T-helper 1 cell treated with Interleukin-12 subunit alpha and Interleukin-12 subunit beta and Interleukin-4 antibody, amounts not matched to agents 30 ng/mL and 1 ng/mL, for 36 hours (primary cell): Measurements from ENCODE around the gene APLN. TPM values are rescaled to one million over a fixed set of nuclear protein-coding genes. Genes with fewer than 3 reads are reported as not detected.

Experiments used
- intact Hi-C: fragments of 100-400 bp; cut with micrococcal nuclease; formaldehyde crosslinking; loops from one replicate; pipeline ENCODE4 v1.15.1; 2024
- total RNA-seq: library from RNA; stranded (reverse); gene quantifications from 2 replicates; pipeline ENCODE4 v1.2.3, GENCODE V29; 2022

APLN gene
- total RNA-seq, 1 donor from 2014 or later, result 0.07 TPM

- intact Hi-C loops, result no loop called here
Measured at GRCh38 chrX:129641941-129642340, 12.8 kb downstream of the APLN start.

DNA sequence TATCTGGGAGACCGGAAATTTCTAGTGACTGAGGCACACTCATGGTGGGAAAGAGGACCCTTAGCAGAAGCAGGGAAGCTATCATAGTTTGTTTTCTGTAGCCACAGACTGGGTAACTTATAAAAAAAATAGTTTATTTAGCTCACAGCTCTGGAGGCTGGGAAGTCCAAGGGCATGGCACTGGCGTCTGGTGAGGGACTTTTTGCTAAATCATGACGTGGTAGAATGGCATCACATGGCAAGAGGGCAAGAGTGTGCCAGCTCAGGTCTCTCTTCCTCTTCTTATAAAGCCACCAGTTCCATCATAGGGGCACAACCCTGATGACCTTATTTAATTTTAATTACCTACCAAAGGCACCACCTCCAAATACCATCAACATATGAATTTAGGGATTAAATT lies 13.3 kb downstream of the APLN start:
- intact Hi-C loops, result no loop called here

- intact Hi-C loops, result no loop called here
Measured at GRCh38 chrX:129640737-129641136, 14.0 kb downstream of the APLN start.

- intact Hi-C loops, result loop anchor here (5.0 kb wide), 1 partner anchor 203 kb away; the partner anchor contains the start of gene ZDHHC9
Measured at GRCh38 chrX:129638917-129639316, 15.8 kb downstream of the APLN start.

DNA sequence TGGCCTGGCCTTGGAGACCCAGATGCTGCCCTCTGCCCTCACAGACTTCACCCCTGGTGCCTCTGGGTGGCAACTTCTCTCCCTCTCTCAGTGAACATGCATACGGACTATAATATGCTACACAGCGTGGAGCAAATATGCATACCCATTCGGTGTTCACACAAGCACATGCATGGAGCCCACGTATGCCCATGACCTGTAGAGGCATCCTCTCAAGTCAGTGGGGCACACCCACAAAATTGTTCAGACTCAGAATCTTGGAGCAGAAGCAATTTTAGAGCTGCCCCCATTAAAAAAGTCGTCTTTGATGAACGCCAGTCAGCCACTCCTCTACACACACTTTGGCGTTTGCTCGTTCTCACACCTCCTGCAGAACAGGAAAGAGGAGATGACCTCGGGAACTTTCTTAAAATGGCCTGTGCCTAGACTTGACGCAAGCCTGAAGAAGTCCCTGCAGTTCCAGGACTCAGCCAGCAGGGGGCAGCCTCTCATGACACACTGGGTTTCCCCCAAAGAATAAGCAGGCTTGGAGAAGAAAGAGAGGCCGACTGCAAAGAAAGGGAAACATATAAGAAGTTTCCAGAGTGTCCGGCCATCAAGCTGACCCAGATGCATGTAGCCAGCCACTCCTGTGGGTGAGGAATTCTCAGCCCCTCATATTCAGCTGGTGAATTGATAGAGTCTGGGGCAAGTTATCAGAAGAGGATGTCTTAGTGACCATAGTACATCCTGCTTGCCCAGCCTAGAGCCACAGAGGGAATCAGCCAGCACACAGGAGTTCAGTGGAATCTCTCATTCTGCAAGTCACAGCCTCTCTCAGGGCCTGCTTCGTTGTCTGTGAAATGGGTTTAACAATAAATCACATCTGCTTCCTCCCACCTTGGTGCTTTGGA lies 17.3 kb downstream of the APLN start:
- intact Hi-C loops, result loop anchor here (1.0 to 5.0 kb wide), 8 partner anchors 31 to 423 kb away; partner anchors contain the start of genes UTP14A and ZDHHC9

DNA sequence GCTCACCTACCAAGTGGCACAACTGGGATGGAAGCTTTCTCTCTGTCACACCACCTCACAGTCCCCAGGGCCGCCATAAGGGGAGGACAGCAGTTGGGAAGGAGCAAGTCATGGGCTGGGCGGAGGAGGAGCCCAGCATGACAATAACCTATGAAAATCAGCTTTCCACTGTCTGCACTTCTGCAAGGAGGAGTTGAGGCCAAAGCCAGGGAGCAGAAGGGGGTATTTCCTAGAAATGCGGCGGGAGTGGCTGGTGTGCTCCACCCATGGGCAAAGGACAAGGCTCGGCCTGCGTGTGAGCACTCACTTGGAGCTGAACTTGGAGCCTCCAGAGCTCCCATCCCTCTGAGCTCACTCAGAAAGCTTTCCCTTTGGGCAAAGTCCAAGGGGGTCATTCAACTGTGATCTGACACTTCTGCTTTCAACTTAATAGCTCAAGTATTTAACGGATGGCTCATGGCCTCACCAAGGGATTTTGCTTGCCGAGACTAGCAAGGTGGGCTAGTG lies 18.5 kb downstream of the APLN start:
- intact Hi-C loops, result loop anchor here (2.0 to 5.0 kb wide), 4 partner anchors 29 to 206 kb away; partner anchors contain the start of gene ZDHHC9

- intact Hi-C loops, result no loop called here
Measured at GRCh38 chrX:129634541-129634940, 20.2 kb downstream of the APLN start.

DNA sequence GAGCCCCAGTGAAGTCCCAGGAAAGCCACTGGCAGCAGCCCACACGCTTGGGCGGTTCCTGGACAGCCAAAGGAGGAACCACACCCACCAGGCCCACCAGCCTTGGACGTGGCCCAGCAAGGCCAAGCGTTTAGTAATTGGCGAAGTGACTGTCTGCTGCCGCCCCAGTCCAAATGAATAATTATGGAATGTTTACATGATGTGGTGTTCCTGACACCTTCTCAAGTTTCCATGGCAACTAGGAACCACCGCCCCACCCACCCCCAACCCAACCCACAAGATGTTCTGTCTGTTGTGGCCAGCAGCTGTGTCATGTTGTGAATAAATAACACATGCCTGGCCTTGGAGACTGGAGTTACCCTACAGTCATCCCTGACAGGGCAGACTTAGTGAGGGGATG lies 22.3 kb downstream of the APLN start:
- intact Hi-C loops, result no loop called here

GRCh38 chrX:129631849-129632248 lies 22.9 kb downstream of the APLN start:
- intact Hi-C loops, result no loop called here

- intact Hi-C loops, result no loop called here
Measured at GRCh38 chrX:129629837-129630236, 24.9 kb downstream of the APLN start.

DNA sequence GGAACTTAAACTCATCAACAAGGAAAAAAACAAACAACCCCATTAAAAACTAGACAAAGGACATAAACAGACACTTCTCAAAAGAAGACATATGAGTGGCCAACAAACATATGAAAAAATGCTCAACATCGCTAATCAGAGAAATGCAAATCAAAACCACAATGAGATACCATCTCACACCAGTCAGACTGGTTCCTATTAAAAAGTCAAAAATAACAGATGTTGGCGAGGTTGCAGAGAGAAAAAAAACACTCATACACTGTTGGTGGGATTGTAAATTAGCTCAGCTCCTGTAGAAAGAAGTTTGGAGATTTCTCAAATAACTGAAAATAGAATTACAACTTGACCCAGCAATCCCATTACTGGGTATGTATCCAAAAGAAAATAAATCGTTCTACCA lies 28.7 kb downstream of the APLN start:
- intact Hi-C loops, result no loop called here

- intact Hi-C loops, result no loop called here
Measured at GRCh38 chrX:129622757-129623301, 31.9 kb downstream of the APLN start.

- intact Hi-C loops, result no loop called here
Measured at GRCh38 chrX:129618997-129619396, 35.8 kb downstream of the APLN start.

DNA sequence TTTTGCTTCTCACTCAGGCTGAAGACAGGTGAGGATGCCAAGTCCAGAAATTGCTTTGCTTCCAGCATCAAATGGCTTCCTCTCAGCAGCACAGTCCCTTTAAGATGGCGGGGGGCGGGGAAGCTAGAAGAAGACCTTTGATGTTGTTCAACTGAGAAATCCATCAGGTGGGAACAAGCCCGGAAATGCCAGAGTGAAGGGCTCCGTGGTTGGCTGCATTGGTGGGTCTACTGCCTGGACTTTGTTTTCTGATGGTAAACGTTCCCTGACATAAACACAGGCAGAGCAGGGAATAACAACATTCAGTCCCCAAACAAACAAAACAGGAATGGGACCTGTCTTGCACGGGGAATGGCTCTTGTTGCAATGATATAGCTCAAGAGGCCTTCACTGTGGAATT lies 37.3 kb downstream of the APLN start:
- intact Hi-C loops, result no loop called here

DNA sequence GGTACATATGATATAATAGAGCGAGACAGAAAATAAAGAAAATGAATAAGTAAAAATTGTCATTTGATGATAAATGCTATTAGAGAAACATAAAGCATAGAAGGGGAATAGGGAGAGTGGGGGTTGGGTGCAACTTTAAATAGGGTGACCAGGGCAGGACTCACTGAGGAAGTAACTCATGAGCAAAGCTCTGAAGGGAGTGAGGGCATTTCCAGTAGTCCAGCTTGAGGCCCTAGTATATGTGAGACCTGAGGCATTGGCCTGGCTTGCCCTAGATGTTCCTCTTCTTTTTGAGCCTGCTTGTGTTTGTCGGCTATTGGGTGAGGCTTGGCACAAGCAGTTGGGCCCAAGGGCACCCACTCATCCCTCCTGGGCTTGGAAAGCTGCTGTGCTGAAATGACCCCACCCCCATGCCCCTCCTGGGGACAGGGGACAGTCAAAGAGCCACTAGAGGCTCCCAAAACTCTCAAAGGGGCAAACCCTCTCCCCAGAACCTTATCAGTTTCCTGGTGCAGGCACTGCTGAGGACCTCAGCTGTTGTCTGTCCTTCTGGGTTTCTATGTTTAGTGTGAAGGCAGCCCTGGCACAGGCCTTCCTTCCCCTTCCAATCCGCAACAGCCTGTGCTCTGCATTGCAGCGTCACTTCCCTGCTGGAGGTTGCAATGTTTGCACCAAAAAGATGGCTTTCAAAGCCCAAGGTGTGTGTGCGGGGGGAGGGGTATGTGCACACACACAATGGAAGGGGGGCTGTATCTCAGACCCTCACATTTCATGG lies 40.1 kb downstream of the APLN start:
- intact Hi-C loops, result no loop called here

- intact Hi-C loops, result loop anchor here (1.0 kb wide), 1 partner anchor 65 kb away; no protein-coding TSS in a partner anchor
Measured at GRCh38 chrX:129613596-129613995, 41.2 kb downstream of the APLN start.

GRCh38 chrX:129612396-129612795 lies 42.4 kb downstream of the APLN start:
- intact Hi-C loops, result no loop called here

- intact Hi-C loops, result loop anchor here (5.0 kb wide), 3 partner anchors 148 to 1308 kb away; partner anchors contain the start of gene ZDHHC9
Measured at GRCh38 chrX:129609395-129609794, 45.4 kb downstream of the APLN start.

DNA sequence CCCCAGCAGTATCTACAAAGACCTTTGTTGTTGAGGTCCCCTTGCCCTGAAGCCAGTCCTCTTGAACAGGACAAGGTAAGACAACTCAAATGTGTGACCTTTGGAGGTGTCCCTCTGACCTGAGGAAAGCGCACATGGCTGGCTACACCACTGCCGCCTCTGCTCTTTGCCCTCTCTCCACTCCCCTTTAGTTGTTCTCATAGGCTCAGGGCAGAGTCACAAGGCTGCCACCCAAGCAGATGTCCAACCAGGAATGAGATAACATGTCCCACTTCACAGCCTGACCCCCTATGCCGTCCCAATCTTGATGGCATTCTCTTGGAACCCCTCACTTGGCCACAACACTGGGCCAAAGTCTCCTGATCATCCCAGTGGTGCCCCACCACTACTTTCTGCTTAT lies 46.3 kb downstream of the APLN start:
- intact Hi-C loops, result loop anchor here (5.0 kb wide), 3 partner anchors 149 to 1309 kb away; partner anchors contain the start of gene ZDHHC9

DNA sequence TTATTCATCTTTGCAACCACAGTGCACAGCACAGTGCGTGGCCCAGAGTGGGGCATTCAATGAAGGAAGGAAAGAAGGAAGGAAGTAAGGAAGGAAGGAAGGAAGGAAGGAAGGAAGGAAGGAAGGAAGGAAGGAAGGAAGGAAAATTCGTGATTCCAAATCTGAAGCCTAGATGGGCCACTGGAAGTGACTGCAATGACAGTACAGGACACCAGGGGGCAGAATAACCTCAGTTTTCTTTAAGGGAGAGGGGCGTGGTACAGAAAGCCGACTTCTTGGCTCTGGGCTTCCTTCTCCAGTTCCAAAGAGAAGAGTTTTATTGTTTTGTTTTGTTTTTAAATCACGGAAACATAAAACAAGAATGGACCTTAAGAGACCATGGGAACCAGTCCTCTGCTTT lies 47.8 kb downstream of the APLN start:
- intact Hi-C loops, result loop anchor here (1.0 to 5.0 kb wide), 9 partner anchors 30 to 1310 kb away; partner anchors contain the start of gene ZDHHC9

GRCh38 chrX:129600981-129601424 lies 53.8 kb downstream of the APLN start:
- intact Hi-C loops, result loop anchor here (1.0 to 5.0 kb wide), 3 partner anchors 381 to 571 kb away; partner anchors contain the start of genes BCORL1 and RAB33A
